ENCODE results near the gene GPR132. TPM values are rescaled to one million over a fixed set of nuclear protein-coding genes. Genes with fewer than 3 reads are reported as not detected.

Gene GPR132
- total RNA-seq, 1 donor from 2014 or later = under 0.01 TPM

GRCh38 chr14:105021656-105022275 lies 43.5 kb downstream of the GPR132 start:
- peak; percentile 22 to 52 for DNase-seq (ENCODE audit: low read depth in 2 of 2)

DNA sequence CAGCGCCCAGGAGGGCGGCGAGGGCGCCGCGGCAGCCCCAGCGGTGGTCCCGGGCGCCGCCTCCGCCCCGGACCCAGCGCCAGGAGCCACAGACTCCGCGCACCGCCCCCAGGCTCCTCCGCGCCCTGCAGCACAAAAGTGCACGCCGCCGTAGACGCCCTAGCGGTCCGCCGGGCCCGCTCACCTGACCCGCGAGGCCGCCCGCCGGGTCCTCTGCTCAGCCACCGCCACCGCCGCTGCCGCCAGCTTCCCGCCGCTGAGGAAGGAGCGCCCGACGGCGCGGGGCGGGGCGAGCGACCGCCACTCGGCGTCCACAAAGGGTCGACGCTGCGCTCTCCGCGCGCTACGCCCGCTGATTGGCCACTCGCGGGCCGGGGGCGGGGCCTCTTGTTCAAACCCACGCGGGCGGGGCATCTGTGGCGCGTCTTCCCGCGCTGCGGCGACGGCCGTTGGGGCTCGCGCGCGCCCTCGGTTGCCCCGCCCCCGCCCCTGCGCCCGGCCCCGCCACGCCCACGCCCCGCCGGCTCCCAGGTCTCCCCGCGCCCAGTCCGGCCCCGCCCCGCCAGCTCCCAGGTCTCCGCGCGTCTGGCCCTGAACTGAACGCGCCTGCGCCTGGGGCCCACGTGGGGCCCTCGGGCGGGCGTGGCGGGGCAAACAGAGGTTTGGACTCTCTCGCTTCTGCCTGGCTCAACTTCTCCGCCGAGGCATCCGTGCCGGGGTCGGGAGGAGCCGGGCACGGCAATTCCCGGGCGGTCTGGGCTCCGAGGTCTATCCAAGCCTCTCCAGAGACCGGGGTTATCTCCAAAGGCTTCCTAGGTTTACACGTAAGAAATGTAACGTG lies 44.2 kb downstream of the GPR132 start, which contains the start of gene CDCA4:
Gene CDCA4, minus strand, starts transcription at position 269 of the 841 bp plus-strand sequence. CDS start 9,154 bp downstream, outside the sequence.
- peak; percentile 82 to 97 for DNase-seq (ENCODE audit: low read depth in 2 of 2)

DNA sequence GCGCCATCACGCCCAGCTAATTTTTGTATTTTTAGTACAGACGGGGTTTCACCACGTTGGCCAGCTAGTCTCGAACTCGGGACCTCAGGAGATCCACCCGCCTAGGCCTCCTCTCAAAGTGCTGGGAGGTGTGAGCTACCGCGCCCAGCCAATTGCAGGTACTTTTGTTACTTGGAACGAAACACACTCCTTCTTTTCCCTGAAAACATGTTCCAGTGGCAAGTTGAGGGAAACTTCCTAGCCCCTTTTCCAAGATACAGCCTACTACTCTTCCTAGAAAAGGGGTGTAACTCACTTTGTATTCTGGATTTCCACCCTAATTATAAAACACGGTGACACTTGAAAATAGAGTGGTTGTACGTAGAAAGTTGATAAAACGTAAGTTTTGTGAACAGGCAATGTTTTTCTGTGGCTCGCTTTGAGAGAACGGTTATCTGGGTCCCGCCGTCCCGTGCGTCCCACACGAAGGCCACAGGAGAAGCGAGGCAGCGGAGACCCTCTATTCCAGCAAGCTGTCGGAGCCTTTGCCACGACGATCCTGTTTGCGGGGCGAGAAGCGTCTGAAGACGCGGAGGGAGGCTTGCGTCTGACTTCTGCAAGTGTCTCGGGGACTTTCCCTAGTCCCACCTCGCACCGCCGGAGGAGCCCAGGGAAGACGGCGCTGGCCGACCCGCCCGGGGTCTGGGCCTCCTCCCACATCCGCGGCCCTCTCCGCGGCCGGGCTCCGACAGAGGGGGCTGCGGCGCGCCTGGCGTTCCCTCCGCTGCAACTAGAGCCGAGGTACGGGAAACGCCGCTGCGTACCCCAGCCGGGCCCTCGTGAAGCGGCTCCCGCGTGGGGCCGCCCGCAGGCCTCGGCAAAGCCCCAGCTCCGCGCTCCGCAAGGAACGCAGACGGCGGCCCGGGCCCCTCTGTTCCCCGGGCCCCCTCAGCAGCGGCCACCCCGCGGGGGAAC lies 45.1 kb downstream of the GPR132 start:
- peak in 1 of 2 donors; percentile 68 for DNase-seq (ENCODE audit: low read depth in 2 of 2)

GRCh38 chr14:105018414-105018813 lies 46.8 kb downstream of the GPR132 start:
- DNase-seq (ENCODE audit: low read depth in 2 of 2) = no peak

GRCh38 chr14:105015905-105016304 lies 49.3 kb downstream of the GPR132 start:
- no peak for DNase-seq (ENCODE audit: low read depth in 2 of 2)

GRCh38 chr14:105015242-105015641 lies 50.0 kb downstream of the GPR132 start:
- peak; percentile 22 to 86 for DNase-seq (ENCODE audit: low read depth in 2 of 2)

DNA sequence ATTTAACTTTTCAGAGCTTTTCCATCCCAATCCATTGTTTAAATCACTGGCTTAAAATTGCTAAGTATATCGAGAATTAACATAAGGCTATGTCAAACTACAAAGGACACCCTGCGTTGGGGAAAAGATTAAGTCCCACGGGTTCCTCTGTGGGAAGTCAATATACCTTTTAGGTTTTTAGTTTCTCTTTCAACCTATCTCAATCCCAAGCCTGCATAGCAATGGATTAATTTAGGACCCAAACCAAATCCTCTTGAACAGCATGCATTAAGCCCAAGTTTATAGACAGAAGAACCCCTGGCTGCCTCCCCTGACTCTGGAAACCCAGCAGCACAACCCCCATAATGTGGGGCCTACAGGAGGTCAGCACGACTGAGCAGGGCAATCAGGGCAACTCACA lies 50.6 kb downstream of the GPR132 start:
- no peak for DNase-seq (ENCODE audit: low read depth in 2 of 2)

DNA sequence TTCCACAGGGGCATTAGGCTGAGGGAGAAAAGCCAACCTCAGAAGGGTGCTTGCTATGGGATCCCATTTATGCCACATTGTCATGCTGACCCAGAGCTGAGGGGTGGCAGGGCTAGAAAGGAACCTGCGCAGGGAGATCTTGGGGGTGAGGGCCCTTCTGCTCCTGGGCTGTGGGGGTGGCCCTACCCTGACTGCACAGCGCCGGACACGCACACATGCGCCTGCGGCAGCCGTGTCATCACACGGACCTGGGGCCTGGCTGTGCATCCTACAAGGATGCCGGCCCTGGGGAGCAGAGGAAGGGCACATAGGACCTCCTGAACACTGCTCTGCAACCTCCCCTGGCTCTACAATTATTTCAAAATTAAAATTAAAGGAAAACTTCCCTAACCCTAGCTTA lies 51.2 kb downstream of the GPR132 start:
- no peak for DNase-seq (ENCODE audit: low read depth in 2 of 2)

DNA sequence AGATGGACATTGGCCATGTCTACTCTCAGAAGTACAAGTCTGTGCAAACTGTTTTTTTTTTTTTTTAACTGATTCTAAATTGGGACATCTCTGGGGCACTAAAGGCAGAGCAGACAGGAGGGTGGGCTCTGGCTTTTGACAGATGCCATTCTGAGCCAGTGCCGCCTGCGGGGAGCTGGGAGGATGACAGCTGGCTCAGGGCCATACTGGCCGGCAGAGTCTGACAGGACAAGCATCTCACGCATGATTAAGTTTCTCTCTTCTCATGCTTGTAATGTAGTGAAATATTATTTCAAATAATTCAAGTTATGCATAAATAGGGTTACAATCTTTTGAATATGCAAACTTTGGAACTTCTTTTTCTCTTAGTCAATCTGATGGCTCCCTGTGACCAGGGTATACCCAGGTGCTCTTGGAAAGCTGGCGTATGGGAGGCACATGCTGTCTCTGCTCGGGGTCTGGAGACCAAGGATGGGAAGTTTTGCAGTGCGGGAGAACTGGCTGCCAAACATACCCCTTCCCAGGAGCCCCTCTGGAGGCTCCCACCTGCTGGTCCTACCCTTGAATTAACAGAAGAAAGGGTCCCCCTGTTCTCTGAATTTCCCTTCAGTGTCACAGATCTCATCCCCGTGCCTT lies 52.0 kb downstream of the GPR132 start:
- peak in 1 of 2 donors; percentile 23 for DNase-seq (ENCODE audit: low read depth in 2 of 2)

GRCh38 chr14:105012171-105012985 lies 52.9 kb downstream of the GPR132 start:
- DNase-seq (ENCODE audit: low read depth in 2 of 2) = no peak

DNA sequence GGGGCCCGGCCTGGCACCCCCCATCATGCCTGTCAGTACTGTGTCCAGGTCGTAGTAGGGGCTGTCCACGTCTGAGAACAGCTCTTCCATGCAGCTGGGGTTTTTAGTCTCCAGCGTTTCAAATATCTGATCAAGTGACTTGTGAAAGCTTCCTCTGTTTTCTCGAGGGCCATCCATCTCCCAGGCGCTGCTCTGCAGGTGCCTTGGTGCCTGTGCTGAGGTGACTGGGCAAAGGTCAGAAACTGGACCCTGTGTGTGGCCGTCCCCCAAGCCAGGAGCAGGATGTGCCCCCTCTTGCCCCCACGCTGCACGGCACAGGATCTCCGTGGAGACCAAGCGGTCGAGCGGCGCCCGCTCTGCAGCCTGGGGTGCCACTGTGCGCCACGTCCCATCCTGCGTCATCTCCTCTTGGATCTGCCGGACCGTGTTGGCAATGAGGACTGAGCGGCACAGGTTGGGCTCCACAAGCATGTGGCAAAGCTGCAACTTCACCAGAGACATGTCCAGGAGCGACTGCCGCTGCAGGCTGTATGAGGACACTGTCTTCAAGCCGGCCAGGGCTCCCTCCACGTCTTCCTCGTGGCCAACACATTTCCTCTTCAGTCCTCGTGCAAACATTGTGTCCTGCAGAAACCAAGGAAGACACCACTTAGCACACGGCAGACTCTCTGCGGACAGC lies 53.8 kb downstream of the GPR132 start:
- no peak for DNase-seq (ENCODE audit: low read depth in 2 of 2)

- no peak for DNase-seq (ENCODE audit: low read depth in 2 of 2)
Measured at GRCh38 chr14:105010891-105011291, 54.3 kb downstream of the GPR132 start.

DNA sequence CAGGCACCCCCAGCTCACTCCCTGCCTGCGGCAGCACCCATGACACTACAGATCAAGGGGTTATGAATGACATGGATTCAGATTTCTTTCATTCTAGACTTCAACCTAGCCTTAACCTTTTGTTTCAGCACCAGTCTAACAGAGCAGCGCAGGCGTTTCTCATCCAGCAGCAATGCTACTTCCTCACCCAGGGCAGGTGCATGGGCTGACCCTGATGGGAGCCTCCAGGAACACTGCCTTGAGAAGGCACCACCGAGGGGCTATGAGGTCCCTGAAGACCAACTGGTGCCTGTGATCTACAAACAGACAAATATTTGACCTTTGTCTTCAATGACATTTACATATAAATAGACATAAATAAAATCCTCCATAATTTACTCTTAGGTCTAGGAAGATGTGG lies 55.1 kb downstream of the GPR132 start:
- no peak for DNase-seq (ENCODE audit: low read depth in 2 of 2)

- no peak for DNase-seq (ENCODE audit: low read depth in 2 of 2)
Measured at GRCh38 chr14:105007593-105008264, 57.5 kb downstream of the GPR132 start.

- DNase-seq (ENCODE audit: low read depth in 2 of 2) = no peak
Measured at GRCh38 chr14:105006831-105007592, 58.2 kb downstream of the GPR132 start.

- no peak for DNase-seq (ENCODE audit: low read depth in 2 of 2)
Measured at GRCh38 chr14:105005929-105006830, 59.0 kb downstream of the GPR132 start.

DNA sequence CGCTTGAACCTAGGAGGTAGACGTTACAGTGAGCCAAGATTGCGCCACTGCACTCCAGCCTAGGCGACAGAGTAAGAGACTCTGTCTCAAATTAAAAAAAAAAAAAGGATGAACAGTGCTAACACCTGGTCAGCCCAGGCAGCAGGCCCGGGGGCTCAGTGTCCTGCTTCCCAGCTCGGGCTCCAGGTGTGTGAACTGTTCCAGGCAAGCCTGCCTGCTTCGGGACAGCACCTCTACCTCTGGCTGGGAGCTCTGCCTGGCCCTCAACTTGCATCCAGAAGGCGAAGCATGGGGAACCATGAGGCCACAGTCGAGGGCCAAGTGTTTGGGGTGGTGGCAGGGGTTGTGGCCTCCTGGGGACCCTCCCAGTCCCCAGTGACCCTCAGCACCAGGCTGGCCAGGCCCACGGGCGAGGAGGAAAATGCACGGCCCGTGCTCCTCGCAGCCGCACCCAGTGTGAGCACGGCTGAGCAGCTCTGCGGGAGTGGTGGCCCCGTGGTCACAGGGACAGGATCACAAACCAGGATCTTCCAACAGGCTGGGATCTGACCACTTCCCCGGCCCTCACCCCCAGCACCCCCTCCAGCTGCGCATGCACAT lies 59.8 kb downstream of the GPR132 start:
- no peak for DNase-seq (ENCODE audit: low read depth in 2 of 2)
